HL-60 (cell line): ENCODE data around the gene COPS4.
A peak's percentile ranks its signal among the peaks of the same experiment; 100 is the strongest.

Source experiments
- DNase-seq, 2 experiments: peaks; one replicate each; pipeline ENCODE4 v3.0.0-alpha.2; 2010 to 2020; ENCODE audit warnings: low read depth in 1 of 2, low spot score in 1 of 2
- H3K27ac ChIP-seq: fragments of 250-450 bp; sonication (Bioruptor Pico); replicated peaks from 2 replicates; pipeline ENCODE4 v1.5.1; 2020; ENCODE audit warnings: mild to moderate bottlenecking, moderate library complexity
- H3K27me3 ChIP-seq: fragments of 250-450 bp; sonication (Bioruptor Pico); 2 replicates; pipeline ENCODE4 v1.5.1; 2021; ENCODE audit warnings: mild to moderate bottlenecking, moderate library complexity; ENCODE audit not compliant: insufficient read depth, poor library complexity, severe bottlenecking
- H3K4me3 ChIP-seq: replicated peaks from 2 replicates; pipeline ENCODE4 v1.5.1; 2011; ENCODE audit warnings: mild to moderate bottlenecking, control low read depth, low read length; ENCODE audit not compliant: insufficient read depth
- CTCF ChIP-seq: IDR thresholded peaks from one replicate; pipeline ENCODE4 v1.5.1; 2011; ENCODE audit warnings: low read length, control low read depth, inconsistent platforms; ENCODE audit not compliant: insufficient read depth
- GABPA ChIP-seq: IDR thresholded peaks from 2 replicates; pipeline ENCODE4 v1.6.1; 2012; ENCODE audit warnings: low read depth
- POLR2AphosphoS5 ChIP-seq: IDR thresholded peaks from 2 replicates; pipeline ENCODE4 v1.6.1; 2012; ENCODE audit warnings: low read depth
- SPI1 ChIP-seq: IDR thresholded peaks from 2 replicates; pipeline ENCODE4 v1.6.1; 2012; ENCODE audit warnings: low read depth, mild to moderate bottlenecking, borderline replicate concordance
- TF ChIP-seq, protein P1 (sequence below): IDR thresholded peaks from 2 replicates; pipeline ENCODE4 v1.6.1; 2012; ENCODE audit warnings: low read depth; ENCODE audit not compliant: insufficient replicate concordance

The COPS4 gene

GRCh38 chr4:83009529-83009928 lies 25.5 kb upstream of the COPS4 start:
- Histone ChIP-seq H3K4me3 (peak overlapping the region; percentile 86), H3K27me3 (no peaks in the 10 kb centered on the region), H3K27ac (peak overlapping the region; percentile 92)
- TF ChIP-seq GABPA, result no peak
- TF ChIP-seq, protein P1, sequence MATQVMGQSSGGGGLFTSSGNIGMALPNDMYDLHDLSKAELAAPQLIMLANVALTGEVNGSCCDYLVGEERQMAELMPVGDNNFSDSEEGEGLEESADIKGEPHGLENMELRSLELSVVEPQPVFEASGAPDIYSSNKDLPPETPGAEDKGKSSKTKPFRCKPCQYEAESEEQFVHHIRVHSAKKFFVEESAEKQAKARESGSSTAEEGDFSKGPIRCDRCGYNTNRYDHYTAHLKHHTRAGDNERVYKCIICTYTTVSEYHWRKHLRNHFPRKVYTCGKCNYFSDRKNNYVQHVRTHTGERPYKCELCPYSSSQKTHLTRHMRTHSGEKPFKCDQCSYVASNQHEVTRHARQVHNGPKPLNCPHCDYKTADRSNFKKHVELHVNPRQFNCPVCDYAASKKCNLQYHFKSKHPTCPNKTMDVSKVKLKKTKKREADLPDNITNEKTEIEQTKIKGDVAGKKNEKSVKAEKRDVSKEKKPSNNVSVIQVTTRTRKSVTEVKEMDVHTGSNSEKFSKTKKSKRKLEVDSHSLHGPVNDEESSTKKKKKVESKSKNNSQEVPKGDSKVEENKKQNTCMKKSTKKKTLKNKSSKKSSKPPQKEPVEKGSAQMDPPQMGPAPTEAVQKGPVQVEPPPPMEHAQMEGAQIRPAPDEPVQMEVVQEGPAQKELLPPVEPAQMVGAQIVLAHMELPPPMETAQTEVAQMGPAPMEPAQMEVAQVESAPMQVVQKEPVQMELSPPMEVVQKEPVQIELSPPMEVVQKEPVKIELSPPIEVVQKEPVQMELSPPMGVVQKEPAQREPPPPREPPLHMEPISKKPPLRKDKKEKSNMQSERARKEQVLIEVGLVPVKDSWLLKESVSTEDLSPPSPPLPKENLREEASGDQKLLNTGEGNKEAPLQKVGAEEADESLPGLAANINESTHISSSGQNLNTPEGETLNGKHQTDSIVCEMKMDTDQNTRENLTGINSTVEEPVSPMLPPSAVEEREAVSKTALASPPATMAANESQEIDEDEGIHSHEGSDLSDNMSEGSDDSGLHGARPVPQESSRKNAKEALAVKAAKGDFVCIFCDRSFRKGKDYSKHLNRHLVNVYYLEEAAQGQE, result no peak
- no peak for TF ChIP-seq SPI1
- no peak for TF ChIP-seq CTCF
- no peak for TF ChIP-seq POLR2AphosphoS5
- DNase-seq, result peak in 1 of 2 experiments; percentile 16

DNA sequence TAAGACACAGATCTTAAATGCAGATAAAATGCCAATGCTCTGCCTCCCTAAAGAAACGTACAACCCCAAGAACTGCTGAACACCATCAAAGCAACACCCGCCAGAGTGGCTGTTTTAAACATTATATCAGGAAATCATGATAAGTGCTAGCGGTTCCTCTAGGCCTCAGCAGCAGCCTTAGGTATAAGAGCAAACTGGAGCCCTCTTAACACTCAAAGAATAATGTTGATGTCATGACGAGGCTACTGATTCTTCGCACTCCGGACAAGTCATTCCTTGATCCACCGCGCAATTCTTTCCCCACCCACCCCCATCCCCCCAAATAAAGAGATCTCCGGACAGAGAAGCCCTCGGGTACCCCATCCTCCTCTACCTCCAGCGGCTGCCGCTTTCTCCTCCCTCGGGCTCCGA lies 24.9 kb upstream of the COPS4 start:
- Histone ChIP-seq H3K27ac (peak overlapping the region; percentile 92), H3K27me3 (no peaks in the 10 kb centered on the region), H3K4me3 (peak overlapping the region; percentile 86)
- DNase-seq, result no peak
- TF ChIP-seq POLR2AphosphoS5 (no peak), SPI1 (no peak), GABPA (no peak), CTCF (no peak)
- TF ChIP-seq, protein P1, result no peak

DNA sequence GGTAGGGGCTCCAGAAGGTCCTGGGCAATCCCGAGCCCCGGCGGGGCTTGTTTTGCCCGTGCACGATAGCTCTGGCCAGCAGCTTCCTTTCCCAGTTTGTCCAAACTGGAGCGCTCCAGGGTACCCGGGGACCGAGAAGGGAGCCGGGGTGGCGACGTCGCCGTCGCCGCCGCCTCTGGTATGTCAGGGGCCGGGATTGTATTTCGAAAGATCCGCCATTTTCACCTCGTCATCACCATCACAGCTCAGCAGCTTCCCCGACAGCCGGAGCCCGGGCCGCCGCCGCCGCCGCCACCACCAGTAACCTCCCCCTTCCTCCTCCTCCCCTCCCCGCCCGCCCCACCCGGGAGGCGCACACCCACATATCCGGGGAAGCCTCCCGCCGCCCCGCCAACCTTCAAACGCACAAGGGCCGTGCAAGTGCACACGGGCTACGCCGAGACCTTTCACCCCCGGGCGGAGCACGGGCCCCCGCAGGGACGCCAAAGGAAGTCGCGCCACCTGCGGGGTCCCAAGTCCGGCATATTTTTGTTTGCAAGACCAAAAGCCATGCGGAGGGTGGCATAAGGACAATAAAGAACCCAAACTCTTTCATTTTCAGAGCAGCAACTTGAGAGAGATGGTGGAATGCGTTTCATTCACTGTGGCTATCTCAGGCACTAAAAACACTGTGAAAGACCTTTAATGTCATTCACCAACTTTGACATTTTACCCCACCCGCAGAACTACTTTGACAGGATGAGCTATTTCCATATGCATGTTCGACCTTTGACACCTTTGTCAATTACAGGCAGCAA lies 24.3 kb upstream of the COPS4 start, which contains the start of gene LIN54:
Gene LIN54 (minus strand): TSS at position 302 of the 797 bp plus-strand sequence. CDS start 25,979 bp downstream, outside the sequence.
- TF ChIP-seq GABPA, result no peak
- TF ChIP-seq, protein P1, result no peak
- TF ChIP-seq POLR2AphosphoS5, result no peak
- no peak for TF ChIP-seq CTCF
- no peak for TF ChIP-seq SPI1
- Histone ChIP-seq H3K27ac (peak within 1 kb of the TSS; percentile 92), H3K27me3 (no peaks in the 10 kb centered on the region), H3K4me3 (peak within 1 kb of the TSS; percentile 86)
- DNase-seq, result peak; percentile 61 to 89
